NCI-H82 treated with DMSO at 0.1 percent for 48 hours (cell line): ENCODE measurements around the gene ZFR.
"Not testable (repeated sequence)": the region's sequence is repeated elsewhere in the genome, so short reads cannot be mapped to it uniquely, and the experiment has no call there.

Experiments used
- DNase-seq: peaks from one replicate; lab custom pipeline; 2025; ENCODE audit not compliant: unreplicated experiment; lab: John Stamatoyannopoulos, UW

Gene ZFR

DNA sequence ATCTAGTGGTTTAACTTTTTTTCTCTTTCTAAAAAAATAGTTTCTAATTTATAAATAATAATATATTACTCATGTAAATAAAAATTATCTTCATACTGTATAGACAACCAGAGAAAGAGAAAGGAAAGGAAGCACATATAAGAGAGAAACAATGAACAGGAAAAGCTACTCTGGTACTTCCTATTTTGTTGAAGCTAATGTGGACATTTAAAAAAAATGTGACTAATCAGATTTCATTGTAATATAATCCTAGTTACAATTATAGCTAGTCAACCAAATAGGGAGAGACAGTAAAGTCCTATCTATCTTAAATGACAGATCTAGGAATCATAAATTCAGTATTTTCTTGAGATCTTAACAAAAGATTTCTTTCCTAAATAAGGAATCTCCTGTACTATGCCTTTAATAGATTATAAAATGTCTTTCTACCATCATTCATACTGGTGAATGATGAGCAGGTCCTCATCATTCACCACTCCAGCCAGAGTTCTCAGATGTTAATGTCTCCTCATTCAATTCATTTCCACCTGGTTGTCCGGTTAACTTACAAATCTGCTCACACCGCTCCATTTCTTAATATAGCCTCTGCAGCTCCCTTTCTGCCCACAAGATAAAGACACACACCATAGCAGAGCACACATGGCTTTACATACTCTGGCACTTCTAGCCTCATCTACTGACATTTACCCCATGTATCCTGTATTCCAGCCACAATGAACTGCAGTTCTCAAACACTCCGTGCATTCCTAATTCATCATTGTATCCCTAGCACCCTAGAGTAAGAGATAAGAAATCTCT lies 30.9 kb downstream of the ZFR start:
- no peak for DNase-seq

GRCh38 chr5:32410630-32411029 lies 33.9 kb downstream of the ZFR start:
- no peak for DNase-seq

GRCh38 chr5:32406650-32407049 lies 37.9 kb downstream of the ZFR start:
- DNase-seq: no peak

- no peak for DNase-seq
Observed at GRCh38 chr5:32405507-32405906, 39.0 kb downstream of the ZFR start.

DNA sequence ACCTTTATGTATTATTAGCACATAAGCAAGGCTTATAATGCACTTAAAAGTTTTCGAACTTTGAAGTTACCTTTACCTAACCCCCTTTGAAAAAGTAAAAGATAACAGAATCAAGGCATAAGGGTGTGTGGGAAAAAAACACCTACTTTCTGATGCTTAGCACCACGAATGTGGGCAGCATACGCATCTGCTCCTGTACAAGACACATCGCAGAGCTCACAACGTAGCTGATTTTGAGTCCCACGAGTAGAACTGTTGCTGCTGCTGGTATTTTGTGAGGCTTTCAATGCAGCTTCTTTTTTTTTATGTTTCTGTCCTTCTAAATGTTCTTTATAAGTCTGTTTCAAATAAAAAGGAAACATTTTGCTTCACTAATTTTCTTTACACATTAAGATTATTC lies 40.8 kb downstream of the ZFR start:
- DNase-seq: no peak

DNA sequence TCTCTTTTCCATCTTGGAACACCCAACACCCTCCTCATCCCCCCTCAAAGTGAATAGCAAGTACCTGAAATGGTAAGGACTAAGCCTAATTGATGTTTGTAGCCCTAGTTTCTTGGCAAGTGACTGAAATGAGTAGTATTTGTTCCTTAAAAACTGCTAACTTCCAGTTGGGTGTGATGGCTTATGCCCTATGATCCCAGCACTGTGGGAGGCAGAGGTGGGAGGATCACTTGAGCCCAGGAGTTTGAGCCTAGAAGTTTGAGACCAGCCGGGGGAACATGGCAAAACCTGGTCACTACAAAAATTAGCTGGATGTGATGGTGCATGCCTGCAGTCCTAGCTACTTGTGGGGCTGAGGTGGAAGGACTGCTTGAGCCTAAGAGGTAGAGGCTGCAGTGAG lies 44.1 kb downstream of the ZFR start:
- DNase-seq: no peak

DNA sequence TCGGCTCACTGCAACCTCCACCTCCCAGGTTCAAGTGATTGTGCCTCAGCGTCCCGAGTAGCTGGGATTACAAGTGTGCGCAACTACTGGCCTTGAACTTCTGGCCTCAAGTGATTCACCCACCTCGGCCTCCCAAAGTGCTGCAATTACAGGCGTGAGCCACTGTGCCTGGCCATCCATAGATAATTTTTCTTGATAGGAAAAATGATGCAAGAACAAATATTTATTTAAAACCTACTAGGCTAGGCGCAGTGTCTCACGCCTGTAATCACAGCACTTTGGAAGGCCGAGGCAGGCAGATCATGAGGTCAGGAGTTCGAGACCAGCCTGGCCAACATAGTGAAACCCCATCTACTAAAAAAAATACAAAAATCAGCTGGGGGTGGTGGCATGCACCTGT lies 45.8 kb downstream of the ZFR start:
- not testable (repeated sequence) for DNase-seq

DNA sequence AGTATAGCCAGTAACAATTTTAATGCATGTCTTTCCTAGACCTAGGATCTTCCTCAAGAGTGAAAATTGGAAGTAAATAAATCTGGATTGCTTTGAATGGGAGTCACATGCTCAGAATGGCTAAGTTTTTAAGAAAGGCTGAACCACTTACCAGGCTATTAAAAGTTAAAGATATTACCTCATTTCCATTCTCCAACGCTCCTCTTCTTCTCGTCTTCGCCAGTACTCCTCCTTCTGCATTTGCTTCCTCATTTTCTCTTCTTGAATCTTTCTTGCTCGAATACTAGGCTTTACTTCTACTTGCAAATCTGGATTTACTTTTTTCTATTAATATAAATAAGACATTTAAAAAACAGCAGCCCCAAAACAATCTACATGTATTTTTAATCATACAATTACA lies 49.6 kb downstream of the ZFR start:
- DNase-seq: no peak

- no peak for DNase-seq
Observed at GRCh38 chr5:32392039-32392438, 52.5 kb downstream of the ZFR start.

GRCh38 chr5:32390819-32391591 lies 53.5 kb downstream of the ZFR start:
- no peak for DNase-seq

GRCh38 chr5:32388432-32389129 lies 56.0 kb downstream of the ZFR start:
- no peak for DNase-seq

DNA sequence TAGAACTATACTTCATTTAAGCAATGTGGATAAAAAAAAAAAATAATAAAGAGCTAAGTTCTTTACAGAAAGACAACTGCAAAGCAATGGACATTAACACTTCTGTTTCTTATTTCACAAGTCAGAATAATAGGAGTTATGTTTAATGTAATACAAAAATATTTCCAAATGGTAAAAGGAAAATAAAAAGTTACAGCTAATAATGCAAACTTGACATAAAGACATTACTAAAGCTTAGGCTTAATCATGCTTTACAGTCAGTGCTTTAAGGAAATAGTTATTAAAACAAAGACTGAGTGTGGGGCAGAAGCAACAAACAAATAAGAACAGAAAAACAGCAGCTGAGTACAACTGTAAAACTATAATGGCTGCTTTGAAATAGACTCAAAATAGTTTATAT lies 56.7 kb downstream of the ZFR start:
- DNase-seq: no peak

DNA sequence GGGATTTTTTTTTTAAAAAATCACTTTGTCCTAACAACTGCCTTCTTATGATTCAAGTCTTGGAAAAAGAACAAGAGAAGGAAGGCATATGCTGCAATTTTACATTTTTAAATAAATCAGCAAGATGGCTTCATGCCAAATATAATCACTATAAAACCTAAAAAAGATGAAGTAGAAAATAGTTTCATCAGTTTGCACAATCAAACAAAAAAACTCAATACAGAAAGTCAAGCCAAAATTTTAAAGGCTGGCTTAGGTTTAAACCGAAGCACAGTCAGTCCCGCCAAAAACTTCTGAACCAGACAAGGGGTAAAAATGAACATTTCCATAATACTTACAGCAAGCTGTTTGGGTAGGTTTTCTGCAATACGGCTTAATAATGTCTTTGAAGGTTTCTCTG lies 57.3 kb downstream of the ZFR start:
- DNase-seq: no peak

DNA sequence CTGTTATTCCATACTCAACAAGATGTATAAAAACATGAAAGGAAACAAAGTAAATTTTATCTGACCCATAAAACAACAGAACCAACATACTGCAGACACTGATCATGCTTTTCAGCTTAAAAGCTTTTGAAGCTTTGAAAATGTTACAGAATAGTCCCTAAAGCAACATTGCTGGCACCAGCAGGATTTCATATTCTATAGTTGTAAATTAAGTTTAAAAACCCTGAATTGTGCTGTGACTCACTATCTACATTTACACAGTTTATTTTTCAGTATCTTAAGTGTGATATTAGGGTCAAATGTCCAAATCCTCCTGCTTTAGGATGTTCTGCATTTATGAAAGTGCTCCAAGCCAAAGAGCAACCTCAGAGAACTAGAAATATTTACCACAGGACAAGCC lies 59.9 kb downstream of the ZFR start:
- no peak for DNase-seq

DNA sequence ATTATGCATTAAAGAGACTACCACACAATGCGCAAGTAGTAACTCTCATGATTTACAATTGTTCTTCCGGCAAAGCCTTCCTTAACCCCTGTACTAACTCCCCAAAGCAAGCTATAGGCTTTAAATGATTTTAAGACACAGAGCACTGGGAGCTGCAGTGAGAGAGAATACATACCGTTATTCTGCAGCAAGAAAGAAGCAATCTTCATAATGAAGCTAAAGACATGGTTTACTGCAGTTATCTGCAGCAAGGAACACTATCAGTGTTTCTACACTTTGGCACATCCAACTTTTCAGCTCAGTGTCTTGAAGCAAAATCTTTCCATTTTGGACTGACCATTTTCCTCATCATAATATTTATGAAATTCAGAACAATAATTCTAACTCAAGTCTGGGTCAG lies 61.0 kb downstream of the ZFR start:
- no peak for DNase-seq

GRCh38 chr5:32383065-32383464 lies 61.5 kb downstream of the ZFR start:
- no peak for DNase-seq

GRCh38 chr5:32379421-32379820 lies 65.1 kb downstream of the ZFR start:
- DNase-seq: no peak

GRCh38 chr5:32378966-32379365 lies 65.6 kb downstream of the ZFR start:
- DNase-seq: no peak

DNA sequence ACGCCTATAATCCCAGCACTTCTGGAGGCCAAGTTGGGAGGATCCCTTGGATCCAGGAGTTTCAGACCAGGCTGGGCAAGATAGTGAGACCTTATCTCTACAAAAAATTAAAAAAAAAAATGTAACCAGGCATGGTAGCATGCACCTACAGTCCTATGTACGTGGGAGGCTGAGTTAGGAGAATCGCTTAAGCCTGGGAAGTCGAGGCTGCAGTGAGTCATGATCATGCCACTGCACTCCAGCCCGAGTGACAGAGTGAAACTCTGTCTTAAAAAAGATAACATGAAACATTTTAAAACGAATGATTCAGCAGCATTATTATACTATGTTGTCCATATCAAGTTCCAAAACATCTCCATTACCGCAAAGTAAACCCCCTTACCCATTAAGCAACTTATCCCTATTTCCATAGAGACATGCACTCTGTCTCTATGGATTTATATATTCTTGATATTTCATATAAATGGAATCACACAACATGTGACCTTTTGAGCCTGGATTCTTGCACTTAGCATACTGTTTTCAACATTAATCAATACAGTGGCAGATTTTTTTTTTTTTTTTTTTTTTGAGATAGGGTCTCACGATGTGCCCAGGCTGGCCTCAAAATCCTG lies 74.9 kb downstream of the ZFR start:
- DNase-seq: no peak

DNA sequence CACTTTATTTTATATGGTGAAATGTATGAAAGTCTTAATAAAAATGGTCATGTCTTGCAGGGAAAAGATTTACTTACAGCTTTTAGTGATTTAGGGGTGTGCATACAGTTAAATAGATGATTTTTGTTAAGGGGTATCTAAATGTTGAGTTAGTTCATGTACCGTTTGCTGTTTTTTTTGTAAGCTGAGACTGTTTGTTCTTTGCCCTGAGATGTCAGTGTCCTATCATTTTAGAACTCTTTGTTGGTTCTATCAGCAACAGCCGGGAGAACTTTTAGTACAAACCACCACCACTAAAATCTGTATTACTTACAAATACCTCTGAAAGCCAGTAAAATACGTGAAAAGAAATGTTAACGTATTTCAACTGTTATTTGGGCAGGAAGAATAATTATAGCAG lies 75.5 kb downstream of the ZFR start:
- no peak for DNase-seq

DNA sequence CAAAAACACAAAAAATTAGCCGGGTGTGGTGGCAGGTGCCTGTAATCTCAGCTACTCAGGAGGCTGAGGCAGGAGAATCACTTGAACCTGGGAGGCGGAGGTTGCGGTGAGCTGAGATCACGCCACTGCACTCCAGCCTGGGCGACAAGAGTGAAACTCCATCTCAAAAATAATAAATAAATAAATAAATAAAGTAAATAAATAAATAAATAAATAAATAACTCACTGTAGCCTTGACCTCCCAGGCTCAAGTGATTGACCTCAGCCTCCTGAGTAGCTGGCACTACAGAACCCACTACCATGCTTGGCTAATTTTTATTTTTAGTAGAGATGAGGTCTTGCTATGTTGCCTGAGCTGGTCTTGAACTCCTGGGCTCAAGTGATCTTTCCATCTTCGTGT lies 77.3 kb downstream of the ZFR start:
- DNase-seq: not testable (repeated sequence)

DNA sequence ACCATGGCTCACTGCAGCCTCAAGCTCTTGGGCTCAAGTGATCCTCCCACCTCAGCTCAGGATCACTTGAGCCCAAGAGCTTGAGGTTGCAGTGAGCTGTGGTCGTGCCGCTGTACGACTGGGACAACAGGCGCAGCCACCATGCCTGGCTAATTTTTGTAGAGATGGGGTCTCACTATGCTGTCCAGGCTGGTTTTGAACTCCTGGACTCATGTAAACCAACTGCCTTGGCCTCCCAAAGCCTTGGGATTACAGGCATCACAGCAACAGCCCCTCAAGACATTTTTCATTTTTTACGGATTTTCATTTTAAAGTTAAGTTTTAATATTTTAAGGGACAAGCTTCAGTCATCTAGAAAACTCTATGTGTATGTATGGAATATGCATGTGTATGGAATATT lies 78.9 kb downstream of the ZFR start:
- no peak for DNase-seq
